WERI-Rb-1 (cell line): Measurements from ENCODE around the gene ORMDL3.

ENCODE experiments used
- DNase-seq: peaks from one replicate; pipeline ENCODE4 v3.0.0-alpha.2; 2020
- H3K27ac ChIP-seq: fragments of 250-450 bp; sonication (Bioruptor Pico); 2 replicates; pipeline ENCODE4 v1.5.1; 2020; ENCODE audit warnings: mild to moderate bottlenecking, moderate library complexity
- H3K27me3 ChIP-seq: fragments of 250-450 bp; sonication (Bioruptor Pico); 2 replicates; pipeline ENCODE4 v1.5.1; 2021; ENCODE audit warnings: mild to moderate bottlenecking, low read depth, moderate library complexity; ENCODE audit not compliant: insufficient read depth, severe bottlenecking
- H3K36me3 ChIP-seq: fragments of 250-450 bp; sonication (Bioruptor Pico); 2 replicates; pipeline ENCODE4 v1.5.1; 2020; ENCODE audit warnings: mild to moderate bottlenecking, moderate library complexity
- H3K4me3 ChIP-seq: 2 replicates; pipeline ENCODE4 v1.5.1; 2011; ENCODE audit warnings: low read depth, mild to moderate bottlenecking, control low read depth, low read length
- H3K9me3 ChIP-seq: fragments of 250-450 bp; sonication (Bioruptor Pico); 2 replicates; pipeline ENCODE4 v1.5.1; 2021; ENCODE audit warnings: mild to moderate bottlenecking, moderate library complexity; ENCODE audit not compliant: severe bottlenecking
- CTCF ChIP-seq: IDR thresholded peaks from 2 replicates; pipeline ENCODE4 v1.5.1; 2011; ENCODE audit warnings: low read depth, mild to moderate bottlenecking, control low read depth, inconsistent platforms, low read length

ORMDL3 gene

GRCh38 chr17:39939106-39939505 is 11.7 kb upstream of the ORMDL3 start:
- no peak for DNase-seq
- Histone ChIP-seq H3K27me3 (no peaks in the 10 kb centered on the region), H3K9me3 (no peaks in the 10 kb centered on the region), H3K27ac (no peak overlapping the region), H3K4me3 (no peak overlapping the region), H3K36me3 (no peaks in the 10 kb centered on the region)
- no peak for TF ChIP-seq CTCF

- Histone ChIP-seq H3K9me3 (no peaks in the 10 kb centered on the region), H3K27me3 (no peaks in the 10 kb centered on the region), H3K36me3 (no peaks in the 10 kb centered on the region), H3K4me3 (no peak overlapping the region), H3K27ac (no peak overlapping the region)
- DNase-seq, result no peak
- no peak for TF ChIP-seq CTCF
Measured at GRCh38 chr17:39938140-39938869, 10.9 kb upstream of the ORMDL3 start.

- H3K4me3 ChIP-seq, result no peak overlapping the region
- TF ChIP-seq CTCF, result no peak
- H3K27me3 ChIP-seq, result no peaks in the 10 kb centered on the region
- H3K27ac ChIP-seq, result no peak overlapping the region
- H3K36me3 ChIP-seq, result no peaks in the 10 kb centered on the region
- no peak for DNase-seq
- no peaks in the 10 kb centered on the region for H3K9me3 ChIP-seq
Measured at GRCh38 chr17:39937447-39937846, 10.0 kb upstream of the ORMDL3 start.

- Histone ChIP-seq H3K4me3 (no peak overlapping the region), H3K27ac (no peak overlapping the region), H3K36me3 (no peaks in the 10 kb centered on the region), H3K27me3 (no peaks in the 10 kb centered on the region), H3K9me3 (no peaks in the 10 kb centered on the region)
- DNase-seq, result no peak
- TF ChIP-seq CTCF, result no peak
Measured at GRCh38 chr17:39935909-39936308, 8.5 kb upstream of the ORMDL3 start.

GRCh38 chr17:39934324-39934723 is 6.9 kb upstream of the ORMDL3 start:
- Histone ChIP-seq H3K9me3 (no peaks in the 10 kb centered on the region), H3K27me3 (no peaks in the 10 kb centered on the region), H3K4me3 (no peak overlapping the region), H3K27ac (no peak overlapping the region), H3K36me3 (no peaks in the 10 kb centered on the region)
- DNase-seq, result no peak
- no peak for TF ChIP-seq CTCF

GRCh38 chr17:39933912-39934311 is 6.5 kb upstream of the ORMDL3 start:
- Histone ChIP-seq H3K4me3 (no peak overlapping the region), H3K27me3 (no peaks in the 10 kb centered on the region), H3K27ac (no peak overlapping the region), H3K36me3 (no peaks in the 10 kb centered on the region), H3K9me3 (no peaks in the 10 kb centered on the region)
- DNase-seq, result no peak
- no peak for TF ChIP-seq CTCF
